Activated CD8-positive, alpha-beta memory T cell treated with anti-CD3 and anti-CD28 coated beads, Interleukin-2, amount 50 U/mL, for 1 hour (primary cell): ENCODE data around the gene AMFR.
A peak's percentile ranks its signal among the peaks of the same experiment; 100 is the strongest.

ENCODE experiments used
- DNase-seq: peaks from one replicate; pipeline ENCODE4 v3.0.0-alpha.2; 2020; ENCODE audit errors: extremely low read depth

AMFR gene

GRCh38 chr16:56330476-56330875 is 94.9 kb downstream of the AMFR start:
- DNase-seq, result no peak

- no peak for DNase-seq
Measured at GRCh38 chr16:56329887-56330286, 95.5 kb downstream of the AMFR start.

DNA sequence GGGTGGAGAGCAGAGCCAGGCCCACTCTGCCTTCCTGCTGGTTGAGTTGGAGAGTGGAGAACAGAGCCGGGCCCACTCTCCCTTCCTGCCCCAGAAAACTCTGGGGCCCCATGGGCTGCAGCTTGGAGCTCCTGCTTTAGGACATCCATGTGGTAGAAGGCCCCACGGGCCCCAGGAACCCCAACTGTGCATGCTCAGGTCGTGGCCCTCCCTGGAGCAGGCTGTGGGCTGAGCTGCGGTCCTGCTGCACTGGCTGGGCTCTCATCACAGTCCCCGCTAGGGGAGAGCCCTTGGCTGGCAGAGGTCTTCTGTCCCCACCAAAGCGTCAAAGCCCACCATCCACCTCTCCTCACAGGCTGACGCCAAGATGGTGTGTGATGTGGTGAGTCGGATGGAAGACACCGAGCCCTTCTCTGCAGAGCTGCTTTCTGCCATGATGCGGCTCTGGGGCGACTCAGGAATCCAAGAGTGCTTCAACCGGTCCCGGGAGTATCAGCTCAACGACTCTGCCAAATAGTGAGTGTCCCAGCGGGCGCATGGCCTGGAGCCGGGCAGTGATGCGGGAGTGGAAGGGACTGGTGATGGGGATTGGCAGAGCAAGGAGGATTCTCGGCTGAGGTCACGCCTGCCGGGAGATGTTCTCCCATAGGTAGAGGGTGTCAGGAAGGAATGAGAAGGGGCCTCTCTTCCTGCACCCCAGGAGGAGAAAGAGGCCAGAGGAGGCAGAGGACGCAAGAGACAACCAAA is 96.9 kb downstream of the AMFR start:
- DNase-seq, result no peak

DNA sequence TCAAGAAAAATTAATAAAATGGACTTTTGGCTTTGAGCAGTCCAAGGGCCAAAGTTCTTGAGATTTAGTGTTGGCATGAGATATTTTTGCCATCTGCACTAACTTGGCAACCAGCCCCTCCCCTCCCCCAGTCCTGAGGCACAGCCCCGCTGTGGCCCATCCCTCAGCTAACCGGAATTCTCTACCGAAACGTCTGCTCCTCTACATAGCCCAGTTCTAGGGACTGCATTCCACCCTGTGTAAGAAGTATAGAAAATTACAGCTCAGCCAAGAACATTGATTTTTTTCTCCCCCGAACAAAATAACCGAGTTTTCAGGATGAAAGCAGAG is 97.5 kb downstream of the AMFR start:
- no peak for DNase-seq

GRCh38 chr16:56327071-56327928 is 98.0 kb downstream of the AMFR start:
- no peak for DNase-seq

- DNase-seq, result no peak
Measured at GRCh38 chr16:56325956-56326355, 99.4 kb downstream of the AMFR start.

DNA sequence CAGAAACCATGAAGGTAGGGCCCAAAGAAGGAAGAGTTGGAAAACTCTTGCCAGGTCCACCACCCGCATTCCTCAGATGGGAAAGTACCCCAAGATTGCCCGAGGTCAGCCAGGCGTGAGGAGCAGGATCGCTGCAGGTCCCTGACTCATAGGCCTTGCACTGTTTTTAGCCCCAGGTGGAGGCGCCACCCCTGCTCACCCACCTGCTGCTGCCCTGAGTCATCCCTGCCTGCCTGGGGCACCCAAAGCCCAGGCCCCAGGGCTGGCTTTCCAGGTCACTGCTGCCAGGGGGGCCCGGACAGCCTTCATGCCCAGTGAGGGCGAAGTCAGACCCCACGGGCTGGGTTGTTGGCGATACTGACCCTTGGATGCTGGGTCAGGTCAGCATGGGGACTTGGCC is 100.9 kb downstream of the AMFR start:
- DNase-seq, result no peak

- no peak for DNase-seq
Measured at GRCh38 chr16:56321571-56321970, 103.8 kb downstream of the AMFR start.

DNA sequence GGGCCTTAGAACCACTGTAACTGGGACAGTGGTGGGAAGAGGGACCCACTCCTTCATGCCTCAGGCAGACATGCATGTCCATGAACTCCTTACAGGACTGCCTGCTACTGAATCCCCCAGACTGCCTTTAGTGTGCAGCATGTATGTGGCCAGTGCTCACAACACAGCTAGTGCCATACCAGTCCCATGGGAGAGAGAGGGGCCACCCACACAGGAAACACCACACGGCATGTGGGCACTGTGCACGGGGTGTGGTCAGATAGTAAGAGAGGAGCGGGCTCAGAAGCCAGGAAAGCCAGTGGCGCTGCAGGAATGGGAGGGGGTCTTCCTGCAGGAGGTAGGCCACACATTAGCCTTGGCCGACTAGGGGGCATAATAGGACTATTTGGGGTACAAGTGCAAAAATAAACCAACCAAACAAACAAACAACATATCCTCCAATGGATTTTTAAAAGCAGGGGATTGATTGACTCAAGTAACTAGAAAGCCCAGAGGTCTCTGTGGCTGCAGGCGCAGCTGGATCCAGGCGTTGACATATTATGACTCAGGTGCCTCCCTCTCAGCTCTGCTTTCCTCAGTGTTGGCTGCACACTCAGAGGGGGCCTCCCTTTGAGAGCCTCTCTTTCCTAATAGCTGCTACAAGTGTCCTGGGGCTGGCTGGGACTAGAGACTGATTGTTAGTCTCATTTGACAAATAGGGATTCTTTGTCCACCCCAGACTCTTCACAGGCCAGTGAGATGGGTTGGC is 104.4 kb downstream of the AMFR start:
- DNase-seq, result no peak

DNA sequence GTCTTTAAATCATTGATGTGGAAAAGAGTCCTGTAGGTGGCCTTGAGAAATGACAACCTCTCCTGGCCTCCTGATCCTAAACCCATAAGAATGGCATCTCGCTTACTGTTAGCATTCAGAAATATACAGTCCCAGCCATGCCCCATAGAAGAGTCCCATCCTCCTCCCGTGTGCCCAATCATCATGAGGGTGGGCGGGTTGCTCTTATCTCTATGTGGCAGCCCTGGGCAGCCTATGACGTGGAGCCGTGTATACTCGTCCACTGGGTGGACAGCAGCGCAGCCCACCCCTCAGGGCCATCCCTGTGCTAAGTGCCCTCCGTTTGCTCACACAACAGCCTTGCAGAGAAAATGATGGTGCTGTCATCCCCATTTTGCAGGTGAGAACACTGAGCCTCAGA is 105.3 kb downstream of the AMFR start:
- no peak for DNase-seq

- no peak for DNase-seq
Measured at GRCh38 chr16:56319376-56319775, 106.0 kb downstream of the AMFR start.

DNA sequence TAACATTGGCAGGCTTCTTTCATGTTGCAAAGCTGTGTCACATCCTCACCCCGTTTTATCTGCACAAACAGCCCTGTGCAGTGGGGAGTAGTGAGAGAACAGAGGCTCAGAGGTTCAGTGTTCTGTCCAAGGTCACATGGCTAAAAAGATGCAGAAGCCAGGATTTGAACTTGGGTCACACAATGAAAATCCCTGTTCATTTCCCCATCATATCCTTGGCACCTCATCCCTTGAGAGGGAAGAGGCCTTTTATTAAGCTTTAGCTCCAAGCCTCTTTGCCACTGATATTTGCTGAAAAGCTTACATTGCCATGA is 106.6 kb downstream of the AMFR start:
- no peak for DNase-seq

DNA sequence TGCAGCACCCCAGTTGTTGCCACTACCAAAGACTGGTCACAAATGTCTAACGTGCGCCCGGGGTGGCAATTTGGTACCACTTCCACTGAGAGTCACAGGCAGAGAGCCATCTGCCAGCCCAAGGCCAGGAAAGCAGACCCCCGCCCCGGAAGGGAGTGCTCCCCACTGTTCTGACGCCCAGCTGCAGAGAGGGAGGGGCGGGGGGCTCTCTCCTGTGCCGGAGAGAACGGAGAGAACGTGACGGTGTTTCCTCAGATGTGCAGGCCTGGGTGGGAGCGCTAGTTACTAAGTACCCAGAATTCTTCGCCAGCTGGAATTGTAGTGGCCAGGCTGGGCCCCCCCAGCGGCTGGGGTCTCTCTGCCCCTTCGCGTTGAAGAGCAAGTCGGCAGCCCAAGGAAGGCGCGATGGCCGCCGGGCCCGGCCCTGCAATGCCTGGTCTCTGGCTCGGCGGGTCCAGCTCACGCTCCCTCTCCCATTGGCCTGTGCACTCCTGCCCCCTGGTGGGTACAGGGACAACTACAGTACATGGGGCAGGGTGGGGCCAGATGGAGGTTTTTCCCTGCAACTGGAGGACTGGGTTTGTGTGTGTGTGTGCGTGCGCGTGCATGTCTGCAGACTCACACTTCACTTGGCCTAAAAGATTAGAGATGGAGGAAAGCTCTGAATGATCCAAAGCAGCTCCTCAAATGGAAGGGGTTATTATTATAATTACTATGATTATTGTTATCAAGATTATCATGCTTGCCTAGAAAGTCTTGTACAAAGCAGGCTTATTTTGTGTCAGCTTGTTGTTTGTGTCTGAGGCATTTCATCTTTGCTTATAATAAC is 107.1 kb downstream of the AMFR start:
- DNase-seq, result peak; percentile 47

DNA sequence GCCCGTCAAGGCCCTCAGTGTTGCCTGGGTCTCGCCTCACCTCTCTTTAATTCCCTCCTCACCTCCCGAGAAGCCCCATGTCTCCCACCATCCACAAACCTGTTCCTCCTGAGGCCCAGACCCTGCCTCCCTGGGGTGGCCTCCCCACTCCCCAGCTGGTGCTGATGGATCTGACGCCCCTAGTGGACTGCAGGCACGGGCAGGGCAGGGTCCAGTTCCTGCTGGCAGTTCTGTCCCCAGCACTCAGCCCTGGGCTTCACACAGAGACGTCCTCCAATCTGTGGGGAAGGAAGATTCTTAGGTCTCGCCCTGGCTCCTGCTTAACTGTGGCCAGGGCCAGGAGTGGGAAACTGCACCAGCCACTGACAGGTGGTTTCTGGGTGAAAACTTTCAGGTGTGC is 108.8 kb downstream of the AMFR start:
- no peak for DNase-seq

- no peak for DNase-seq
Measured at GRCh38 chr16:56315955-56316354, 109.4 kb downstream of the AMFR start.

DNA sequence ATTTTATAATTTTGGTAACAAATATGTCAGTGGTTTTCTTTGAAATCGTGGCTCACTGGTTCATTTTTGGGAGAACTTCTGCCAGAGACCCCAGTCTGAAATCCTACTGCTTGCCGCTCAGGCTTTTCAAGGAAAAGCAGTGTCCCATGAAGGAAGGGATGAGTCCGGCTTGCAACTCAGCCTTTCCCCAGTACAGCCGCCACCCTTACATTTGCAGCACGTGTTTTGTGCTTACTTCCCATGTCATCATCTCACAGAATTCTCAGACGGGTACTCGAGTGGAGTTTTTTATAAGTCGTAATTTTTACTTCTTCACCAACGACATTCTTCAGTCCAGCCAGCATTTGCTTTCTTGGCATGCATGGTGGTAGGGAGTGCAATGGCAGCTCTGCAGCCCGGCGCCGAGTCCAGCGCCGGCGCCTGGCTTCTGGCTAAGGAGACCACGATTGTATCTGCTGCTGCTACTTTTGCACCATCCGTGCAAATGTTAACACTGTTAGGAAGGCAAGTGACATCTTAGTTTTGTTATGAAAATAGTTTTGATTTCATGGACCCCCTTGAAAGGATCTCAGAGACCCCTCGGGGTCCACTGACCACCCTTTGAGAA is 111.0 kb downstream of the AMFR start:
- DNase-seq, result no peak

- DNase-seq, result no peak
Measured at GRCh38 chr16:56312556-56312955, 112.8 kb downstream of the AMFR start.

GRCh38 chr16:56312028-56312300 is 113.4 kb downstream of the AMFR start:
- no peak for DNase-seq
